Measurements from ENCODE around the gene ZNF511.
"Not testable (repeated sequence)": the region's sequence is repeated elsewhere in the genome, so short reads cannot be mapped to it uniquely, and the experiment has no call there.

The ZNF511 gene

DNA sequence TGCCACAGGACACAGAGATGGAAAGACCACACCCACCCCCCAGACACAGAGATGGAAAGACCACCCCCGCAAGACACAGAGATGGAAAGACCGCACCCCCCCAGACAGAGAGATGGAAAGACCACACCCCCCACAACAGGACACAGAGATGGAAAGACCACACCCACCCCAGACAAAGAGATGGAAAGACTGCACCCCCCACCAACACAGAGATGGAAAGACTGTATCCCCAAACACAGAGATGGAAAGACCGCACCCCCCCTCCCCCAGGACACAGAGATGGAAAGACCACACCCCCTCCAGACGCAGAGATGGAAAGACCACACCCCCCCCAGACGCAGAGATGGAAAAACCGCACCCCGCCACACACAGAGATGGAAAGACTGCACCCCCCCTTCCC, 8.0 kb downstream of the ZNF511 start:
- no peak for DNase-seq

DNA sequence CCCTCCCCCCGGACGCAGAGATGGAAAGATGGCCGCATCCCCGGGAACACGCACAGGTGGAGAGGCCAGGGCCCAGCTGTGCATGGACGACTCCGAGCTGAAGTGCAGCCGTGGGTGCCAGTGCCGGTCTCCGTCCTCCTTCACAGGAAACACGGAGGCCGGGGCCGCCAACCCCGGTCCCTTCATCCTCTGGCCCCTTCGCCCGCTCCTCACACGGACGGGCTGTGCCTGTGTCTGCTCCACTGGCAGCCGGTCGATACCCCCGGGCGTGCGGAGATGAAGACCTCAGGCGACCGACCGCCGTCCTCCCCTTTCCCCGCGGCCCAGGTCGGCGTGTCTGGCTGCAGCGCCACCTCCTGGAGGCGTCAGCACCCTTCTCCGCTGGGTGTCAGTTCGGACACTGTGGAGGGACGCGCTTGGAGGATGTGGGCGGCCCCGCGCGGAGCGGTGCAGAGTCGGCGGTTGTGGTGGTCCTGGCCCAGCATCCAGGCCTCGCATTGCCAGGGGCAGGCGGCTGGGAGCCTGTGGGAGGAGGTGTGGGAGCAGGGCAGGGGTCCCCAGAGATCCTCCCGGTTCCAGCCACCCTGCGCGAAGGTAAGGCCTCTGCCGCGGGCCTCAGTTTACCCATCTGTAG, 9.9 kb downstream of the ZNF511 start:
- peak; percentile 58 for DNase-seq

DNA sequence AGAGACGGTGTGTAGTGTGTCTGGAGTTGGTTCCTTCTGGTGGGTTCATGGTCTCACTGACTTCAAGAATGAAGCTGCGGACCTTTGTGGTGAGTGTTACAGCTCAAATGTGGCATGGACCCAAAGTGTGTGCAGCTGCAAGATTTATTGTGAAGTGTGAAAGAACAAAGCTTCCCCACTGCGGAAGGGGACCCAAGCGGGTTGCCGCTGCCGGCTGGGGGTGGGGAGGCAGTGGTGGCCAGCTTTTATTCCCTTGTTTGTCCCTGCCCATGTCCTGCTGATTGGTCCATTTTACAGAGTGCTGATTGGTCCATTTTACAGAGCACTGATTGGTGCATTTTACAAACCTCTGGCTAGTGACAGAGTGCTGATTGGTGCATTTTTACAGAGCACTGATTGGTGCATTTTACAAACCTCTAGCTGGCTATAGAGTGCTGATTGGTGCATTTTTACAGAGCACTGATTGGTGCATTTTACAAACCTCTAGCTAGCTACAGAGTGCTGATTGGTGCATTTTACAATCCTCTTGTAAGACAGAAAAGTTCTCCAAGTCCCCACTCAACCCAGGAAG, 12.2 kb downstream of the ZNF511 start:
- DNase-seq, result not testable (repeated sequence)

DNA sequence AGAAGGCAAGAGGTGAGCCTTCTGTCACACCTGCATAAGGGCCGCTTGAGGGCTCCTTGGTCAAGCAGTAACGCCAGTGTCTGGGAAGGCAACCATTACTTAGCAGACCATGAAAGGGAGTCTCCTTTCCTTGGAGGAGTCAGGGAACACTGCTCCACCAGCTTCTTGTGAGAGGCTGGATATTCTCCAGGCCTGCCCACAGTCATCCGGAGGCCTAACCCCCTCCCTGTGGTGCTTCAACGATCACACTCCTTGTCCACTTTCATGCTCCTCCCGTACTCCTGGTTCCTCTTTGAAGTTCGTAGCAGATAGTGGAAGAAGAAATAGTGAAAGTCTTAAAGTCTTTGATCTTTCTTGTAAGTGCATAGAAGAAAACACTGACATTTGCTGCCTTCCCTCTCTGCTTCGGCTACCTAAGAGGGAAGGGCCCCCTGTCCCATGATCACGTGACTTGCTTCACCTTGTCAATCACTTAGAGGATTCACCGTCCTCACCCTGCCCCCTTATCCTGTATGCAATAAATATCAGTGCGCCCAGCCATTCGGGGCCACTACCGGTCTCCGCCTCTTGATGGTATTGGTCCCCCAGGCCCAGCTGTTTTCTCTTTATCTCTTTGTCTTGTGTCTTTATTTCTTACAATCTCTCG, 13.5 kb downstream of the ZNF511 start:
- not testable (repeated sequence) for DNase-seq

DNA sequence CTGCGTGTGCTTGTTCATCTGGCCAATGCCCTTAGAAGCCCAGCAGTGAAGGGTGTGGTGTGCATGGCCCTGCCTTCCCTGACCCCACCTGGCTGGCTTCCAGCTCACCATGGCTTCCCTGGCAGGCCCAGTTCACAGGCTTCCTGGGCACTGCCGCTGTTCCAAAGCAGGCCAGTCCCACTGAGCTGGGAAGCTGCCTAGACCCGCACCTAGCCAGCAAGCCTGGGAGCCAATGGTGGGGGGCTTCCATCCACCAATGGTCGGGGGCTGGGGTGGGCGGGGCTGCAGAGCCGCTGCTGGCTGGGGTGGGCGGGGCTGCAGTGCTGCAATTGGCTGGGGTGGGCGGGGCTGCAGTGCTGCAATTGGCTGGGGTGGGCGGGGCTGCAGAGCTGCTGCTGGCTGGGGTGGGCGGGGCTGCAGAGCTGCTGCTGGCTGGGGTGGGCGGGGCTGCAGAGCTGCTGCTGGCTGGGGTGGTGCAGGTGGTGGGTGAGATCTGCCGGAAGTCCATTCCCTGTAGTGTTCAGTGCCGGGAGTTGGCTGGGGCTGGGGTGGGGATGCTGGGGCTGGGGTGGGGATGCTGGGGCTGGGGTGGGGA, 15.6 kb downstream of the ZNF511 start:
- peak; percentile 38 for DNase-seq

DNA sequence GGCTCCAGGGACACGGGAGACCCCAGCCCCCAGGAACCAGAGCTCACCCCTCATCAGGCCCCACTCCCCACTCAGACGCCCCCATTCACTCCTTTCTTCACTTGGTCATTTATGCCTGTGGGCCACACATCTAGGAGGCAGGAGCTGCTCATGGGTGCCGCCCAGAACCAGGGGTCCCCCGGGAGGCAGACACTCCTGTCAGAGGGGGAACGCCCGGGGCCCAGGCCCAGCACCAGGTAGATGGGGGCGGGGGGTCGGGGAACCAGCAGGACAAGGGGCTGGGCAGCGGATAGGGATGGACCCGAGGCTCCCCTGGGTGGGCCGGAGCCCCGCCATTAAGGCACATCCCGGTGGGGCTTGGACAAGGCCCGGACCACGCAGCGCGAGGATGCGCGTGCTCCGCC, 16.1 kb downstream of the ZNF511 start:
- DNase-seq, result no peak

DNA sequence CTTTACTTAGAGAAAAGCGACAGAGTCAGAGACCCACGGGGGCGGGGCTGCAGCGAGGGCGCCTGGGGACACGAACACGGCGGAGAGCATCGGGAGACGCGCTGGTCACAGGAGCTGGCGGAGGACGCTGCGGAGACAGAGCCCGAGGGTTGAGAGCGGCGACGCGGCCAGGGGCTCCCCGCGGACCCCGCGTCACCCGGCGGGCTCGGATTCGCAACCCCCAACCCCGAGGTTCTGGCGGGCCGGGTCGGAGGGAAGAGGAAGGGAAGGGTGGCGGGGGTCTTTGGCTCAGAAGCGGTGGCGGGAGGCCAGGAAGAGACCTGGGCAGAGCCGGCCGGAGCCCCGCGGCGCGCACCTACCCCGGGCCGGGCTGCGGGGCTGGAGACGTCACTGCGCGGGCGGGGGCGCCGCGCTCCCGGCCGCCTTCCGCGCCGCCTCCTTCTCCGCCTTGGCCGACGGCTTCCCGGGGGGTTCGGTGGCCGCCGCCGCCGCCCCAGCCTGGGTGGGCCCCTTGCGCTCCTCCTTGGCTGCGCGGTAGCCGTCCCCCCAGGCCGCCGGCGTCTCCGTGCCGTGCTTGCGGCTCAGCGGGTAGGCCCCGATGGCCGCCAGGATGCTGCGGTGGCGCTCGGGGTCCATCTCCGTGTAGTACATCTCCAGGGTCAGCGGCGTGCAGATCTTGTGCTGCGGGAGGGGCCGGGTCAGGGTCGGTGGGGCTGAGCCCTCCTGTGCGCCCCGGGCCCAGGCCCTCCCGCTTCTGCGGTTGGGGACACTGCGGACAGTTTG, 16.9 kb downstream of the ZNF511 start:
- no peak for DNase-seq

DNA sequence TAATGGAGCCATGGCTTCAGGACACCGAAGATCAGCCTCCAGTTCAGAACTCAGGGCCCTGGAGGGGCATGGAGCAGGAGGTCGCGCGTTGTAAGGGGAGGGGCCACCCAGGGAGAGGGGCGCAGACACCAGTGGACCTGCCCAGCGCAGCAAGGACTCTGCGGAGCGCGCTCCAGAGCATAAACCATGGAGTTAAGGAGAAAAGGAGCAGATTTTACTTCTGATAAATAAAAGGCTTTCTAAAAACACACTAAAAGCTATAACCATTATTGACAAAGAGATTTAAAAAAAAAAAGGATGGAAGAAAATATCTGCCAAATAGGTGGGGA, 17.5 kb downstream of the ZNF511 start:
- DNase-seq, result no peak

DNA sequence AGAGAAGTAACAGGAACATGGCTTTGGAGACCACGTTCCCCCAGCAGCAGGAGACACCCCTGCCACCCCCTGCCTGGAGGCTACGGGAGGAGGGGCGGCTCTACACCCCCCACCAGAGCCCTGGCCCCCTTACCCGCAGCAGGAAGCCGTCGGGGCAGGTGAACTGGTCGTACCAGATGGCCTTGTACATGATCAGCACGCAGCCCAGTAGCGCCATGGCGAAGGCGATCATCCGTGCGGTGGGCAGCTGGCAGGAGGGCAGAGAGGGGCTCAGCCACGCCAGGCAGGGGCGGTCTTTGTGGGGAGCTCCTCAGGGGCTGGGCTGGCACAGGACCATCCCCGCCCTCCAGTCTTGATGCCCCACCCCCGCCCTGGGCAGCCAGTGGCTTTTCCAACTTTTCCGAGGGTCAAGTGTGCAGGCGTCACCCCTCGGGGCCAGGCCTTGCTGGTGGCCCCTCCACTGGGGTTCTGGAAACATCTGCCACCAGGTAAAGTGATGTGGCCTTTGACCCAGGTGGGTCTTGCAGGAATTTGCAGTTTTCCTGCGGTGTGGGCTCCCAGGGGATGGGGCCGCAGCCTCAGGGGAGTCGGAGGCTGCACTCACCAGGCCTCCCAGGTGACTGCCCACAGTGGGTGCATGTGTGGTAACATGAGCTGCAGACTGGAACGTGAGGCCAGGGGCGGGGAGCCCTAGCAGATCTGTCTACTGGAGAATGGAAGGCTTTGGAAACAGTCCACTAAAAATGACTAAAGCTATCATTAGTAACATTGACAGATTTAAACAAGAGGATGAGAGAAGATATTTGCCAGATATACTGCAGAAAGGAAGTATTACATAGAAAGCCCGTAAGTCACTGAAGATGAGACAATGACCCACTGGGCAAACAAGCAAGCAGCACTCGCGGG, 18.3 kb downstream of the ZNF511 start:
- DNase-seq, result no peak

DNA sequence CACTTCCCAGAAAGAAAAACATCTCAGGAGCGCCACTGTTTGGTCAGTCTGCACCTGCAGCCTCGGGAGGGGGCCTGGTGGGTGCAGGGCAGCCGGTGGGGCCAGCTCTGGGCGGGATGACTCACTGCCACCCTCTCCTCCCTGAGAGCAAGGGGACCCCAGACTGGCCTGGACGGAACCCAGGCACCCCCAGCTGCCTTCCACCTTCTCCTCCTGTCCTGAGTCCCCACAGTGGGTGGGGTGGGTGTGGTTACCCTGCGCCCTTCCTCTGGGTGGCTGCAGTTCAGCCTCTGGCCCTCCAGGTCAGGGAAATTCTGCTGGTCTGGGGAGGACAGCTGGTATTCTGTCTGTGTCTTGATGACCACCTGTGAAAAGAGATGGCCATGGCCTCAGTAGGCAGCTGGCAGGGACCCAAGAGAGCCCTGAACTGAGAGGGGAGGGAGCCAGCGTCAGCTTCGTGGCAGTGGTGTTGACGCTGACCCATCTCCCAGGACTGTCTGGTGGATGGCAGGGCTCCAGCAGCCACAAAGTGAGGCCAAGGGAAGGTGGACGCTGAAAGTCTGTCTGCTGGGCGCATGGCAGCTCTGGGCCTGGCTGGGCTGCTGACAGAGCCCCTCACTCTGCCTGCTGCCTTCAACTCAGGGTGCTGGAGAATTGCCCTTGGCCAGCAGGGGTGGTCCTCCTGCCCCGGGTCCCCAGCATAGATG, 19.1 kb downstream of the ZNF511 start:
- no peak for DNase-seq

DNA sequence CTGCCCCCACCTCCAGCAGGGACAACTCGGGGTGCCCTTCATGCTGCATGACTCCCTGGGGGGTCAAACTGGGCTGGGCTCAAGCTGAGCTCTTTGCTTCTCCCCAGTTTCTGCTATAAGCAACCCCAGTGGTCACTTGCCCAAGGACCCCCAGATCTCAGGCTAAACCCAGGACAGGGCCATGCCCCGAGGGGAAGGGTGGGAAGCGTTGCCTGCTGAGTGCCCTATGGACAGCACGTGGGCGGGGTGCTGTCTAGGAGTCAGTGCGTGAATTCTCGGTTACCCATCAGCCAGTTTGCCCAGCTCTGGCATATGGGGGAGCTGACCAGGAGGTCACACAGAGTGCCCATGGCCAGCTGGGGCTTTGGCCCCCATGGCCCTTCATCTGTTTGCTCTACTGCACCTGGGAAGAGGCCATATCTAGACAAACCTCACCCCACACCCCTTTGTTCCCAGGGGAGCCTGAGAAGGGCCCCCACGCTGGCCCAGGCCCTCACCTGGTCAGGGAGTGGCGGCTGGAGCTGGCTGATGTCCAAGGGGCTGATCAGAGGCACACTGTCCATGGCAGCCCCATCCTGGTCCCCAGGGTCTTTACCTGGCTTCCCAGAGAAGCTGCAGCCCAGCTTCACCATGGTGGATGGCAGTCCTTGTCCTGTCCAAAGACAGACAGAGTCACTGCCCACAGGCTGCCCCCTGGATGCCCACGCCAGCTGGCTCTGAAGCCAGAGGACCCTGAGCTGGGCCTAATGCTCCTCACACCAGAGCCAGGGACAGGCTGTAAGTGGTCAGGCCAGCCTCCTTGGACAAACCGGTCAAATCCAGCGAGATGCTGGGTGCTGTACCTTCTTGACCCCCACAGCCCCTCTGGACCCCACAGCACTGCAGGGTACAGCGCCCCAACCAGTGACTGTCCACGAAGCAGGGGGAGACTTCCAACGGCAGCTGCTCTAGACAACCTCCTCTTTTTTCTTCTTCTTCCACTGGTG, 19.9 kb downstream of the ZNF511 start:
- DNase-seq, result no peak

DNA sequence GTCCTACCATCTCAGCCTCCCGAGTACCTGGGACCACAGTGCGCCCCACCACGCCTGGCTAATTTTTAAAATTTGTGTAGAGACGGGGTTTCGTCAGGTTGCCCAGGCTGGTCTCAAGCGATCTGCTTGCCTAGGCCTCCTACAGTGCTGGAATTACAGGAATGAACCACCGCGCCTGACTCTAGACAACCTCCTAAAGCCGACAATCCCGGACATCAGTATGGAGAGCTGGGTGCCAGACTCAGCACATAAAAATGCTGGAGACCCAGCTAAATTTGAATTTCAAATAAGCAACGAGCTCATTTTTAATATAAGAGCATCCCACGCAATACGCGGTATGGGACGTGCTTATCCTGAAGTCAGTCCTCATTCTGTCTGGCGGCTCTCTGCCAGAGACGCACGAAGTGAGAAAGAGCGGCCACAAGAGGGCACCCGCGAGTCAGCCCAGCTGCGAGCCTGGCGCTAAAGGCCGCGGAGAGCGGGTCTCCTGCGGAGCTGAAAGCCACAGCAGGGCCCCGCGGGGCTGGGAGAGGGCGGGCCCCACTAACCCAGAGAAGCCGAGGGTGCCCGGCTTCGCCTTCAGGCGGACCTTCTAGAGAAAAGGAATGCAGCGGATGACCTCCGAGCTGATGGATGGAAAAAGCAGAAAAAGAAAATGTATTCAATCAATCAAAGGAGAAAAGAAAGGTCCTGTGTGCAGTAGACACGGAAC, 20.9 kb downstream of the ZNF511 start:
- DNase-seq, result peak; percentile 80

DNA sequence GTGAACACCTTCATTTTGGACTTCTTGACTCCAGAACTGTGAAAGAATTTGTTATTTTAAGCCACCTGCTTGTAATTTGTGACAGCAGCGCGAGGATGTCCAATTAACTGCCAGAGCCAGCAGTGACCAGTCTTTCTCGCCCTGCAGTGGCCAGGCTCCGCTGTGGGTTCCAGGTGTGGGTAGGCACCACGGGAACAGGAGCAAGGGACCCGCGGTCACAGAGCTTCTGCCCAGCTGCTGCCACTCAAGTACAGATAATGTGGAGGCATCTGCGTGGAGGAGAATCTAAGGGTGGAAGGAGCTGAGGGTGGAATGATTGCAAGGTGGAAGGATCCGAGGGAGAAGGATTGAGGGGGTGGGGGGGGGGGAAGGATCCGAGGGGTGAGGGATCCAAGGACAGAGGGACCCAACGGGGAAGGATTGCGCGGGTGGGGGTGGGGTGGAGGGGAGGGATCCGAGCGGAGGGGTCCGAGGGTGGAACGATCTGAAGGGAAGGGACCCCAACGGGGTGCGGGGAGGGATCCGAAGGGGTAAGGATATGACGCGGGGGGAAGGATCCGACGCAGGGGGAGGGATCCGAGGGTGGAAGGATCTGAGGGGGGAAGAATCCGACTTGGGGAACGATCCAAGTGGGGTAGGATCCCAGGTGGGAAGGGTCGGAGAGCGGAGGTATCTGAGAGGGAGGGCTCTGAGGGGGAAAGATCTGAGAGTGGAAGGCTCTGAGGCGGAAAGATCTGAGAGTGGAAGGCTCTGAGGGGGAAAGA, 24.4 kb downstream of the ZNF511 start:
- no peak for DNase-seq

DNA sequence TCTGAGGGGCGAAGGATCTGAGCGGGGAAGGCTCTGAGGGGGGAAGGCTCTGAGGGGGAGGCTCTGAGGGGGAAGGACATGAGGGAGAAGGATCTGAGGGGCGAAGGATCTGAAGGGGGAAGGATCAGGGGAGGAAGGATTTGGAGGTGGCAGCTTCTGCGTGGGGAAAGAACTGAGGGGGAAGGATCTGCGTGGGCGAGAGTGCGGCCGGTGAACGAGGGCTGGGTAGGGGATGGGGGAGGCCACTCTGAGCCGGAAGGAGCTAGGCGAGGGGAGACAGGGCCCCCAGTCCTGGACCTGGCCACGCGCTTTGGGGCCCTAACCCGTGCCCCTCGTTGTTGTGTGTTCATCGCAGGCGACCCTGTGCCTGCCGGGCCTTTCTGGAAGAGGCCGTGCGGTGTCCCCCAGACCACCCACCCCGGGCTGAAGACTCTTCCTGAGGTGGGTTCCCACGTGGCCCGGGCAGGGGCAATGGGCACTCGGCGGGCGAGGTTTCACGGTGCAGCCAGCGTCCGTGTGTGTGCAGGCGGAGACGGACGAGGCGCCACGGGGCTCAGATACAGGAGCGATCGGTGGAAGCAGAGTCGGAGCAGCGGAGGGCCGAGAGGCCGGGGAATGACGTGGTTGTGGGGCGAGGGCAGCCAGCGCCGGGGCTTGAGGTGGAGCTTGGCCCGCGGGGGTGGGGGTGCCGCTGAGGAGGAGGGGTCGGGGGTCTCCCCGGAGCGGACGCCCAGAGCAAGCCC, 26.0 kb downstream of the ZNF511 start:
- no peak for DNase-seq

DNA sequence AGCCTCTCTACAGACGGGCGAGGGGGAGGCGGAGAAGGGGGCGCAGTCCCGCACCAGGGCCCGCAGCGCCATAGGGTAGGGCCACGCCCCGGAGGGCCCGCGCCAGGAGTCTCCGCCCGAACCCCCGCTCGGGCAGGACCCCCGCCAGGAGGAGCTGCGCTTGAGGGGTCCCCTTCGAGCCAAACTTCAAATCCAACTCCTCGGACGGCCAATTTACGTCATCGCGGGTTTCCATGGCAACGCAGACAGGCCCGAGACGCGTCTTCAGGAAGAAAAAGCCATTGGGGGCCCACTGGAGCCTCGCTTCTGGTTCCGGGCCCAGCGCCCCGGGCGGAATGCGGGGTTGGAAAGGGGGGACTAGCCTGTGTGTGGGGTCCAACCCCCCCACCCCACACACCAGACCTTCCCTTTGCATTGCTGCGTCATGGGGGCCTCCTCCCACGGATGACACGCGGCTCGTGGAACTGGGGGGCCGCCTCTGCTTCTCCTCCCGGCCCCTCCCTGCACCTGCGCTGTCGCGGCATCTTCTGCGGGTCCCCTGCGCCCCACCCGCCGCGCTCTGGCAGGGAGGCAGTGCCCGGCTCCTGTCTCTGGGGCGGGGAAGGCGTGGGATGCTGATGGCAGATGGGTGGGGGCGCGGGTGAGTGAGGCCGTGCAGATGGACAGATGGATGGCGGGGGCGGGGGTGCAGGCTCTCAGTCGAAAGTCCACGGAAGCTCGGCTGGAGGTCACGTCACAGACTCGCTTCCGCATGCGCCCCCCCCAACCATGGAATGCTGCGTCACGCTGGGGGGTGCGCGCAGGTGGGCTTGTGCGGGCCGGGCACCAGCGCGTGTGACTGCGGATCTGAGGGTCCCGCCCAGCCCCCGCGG, 26.8 kb downstream of the ZNF511 start:
- DNase-seq, result peak; percentile 39

DNA sequence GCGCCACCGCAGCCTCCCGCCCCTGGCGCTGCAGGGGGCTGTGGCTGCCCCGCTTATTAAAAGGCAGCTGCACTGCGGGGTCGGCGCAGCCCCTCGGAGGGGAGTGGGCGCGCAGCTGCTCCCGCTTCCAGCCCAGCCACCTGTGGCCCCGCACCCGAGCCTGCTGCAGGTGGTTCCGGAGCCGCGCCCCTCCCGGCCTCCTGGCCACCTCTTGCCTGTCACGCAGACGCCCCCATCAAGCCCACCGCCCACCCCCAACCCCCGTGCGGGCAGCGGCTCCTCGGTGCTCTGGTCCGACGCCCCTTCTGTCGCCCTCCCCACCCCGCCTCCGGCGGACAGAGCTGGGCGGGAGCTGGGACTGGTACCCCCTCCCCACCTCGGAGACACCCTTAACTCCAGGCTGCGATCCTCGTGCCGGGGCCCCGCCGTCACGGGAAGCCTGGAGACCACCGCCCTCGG, 27.4 kb downstream of the ZNF511 start:
- no peak for DNase-seq

Data from fibroblast of skin of back (primary cell).